SK-N-SH (cell line): ENCODE results near the gene SLC17A7. TPM values are rescaled to one million over a fixed set of nuclear protein-coding genes. Genes with fewer than 3 reads are reported as not detected.
"Not testable (repeated sequence)": the region's sequence is repeated elsewhere in the genome, so short reads cannot be mapped to it uniquely, and the experiment has no call there.

Experiments used
- CTCF ChIA-PET: fragments of 300-600, 350-600 bp; formaldehyde crosslinking; extraction: SDS; loops from one replicate; lab custom pipeline; 2021; lab: Yijun Ruan, JAX
- POLR2A ChIA-PET: fragments of 350-600 bp; sonication (Branson Sonifier 250); formaldehyde crosslinking; extraction: SDS; loops from one replicate; lab custom pipeline; 2020; ENCODE audit warnings: antibody characterized with exemption, inconsistent platforms; lab: Yijun Ruan, JAX
- DNase-seq: peaks from one replicate; pipeline ENCODE4 v3.0.0; 2012
- H2AFZ ChIP-seq: fragments of 200-600 bp; sonication (generic); 2 replicates; pipeline ENCODE4 v1.8.1; 2016; ENCODE audit warnings: antibody characterized with exemption, mild to moderate bottlenecking, low read depth
- H3F3A ChIP-seq: fragments of 200-600 bp; sonication (generic); replicated peaks from 2 replicates; pipeline ENCODE3; 2016; ENCODE audit warnings: antibody characterized with exemption, mild to moderate bottlenecking; ENCODE audit not compliant: insufficient read depth
- H3K27ac ChIP-seq, 2 experiments: fragments of 200-500 bp in 1 of 2; fragments of 200-600 bp in 1 of 2; sonication (Bioruptor generic) in 1 of 2; sonication (generic), shearing (Covaris generic) in 1 of 2; 2 replicates each; pipeline versions ENCODE4 v1.5.1 to v1.6.1; 2014 to 2016; ENCODE audit warnings: low read depth in 2 of 2, inconsistent platforms in 1 of 2, low read length in 1 of 2, mild to moderate bottlenecking in 1 of 2, mixed read lengths in 1 of 2
- H3K27me3 ChIP-seq: fragments of 200-600 bp; sonication (generic), shearing (Covaris generic); 2 replicates; pipeline ENCODE4 v1.6.1; 2016; ENCODE audit warnings: mixed run types; ENCODE audit not compliant: insufficient read depth
- H3K36me3 ChIP-seq, 2 experiments: fragments of 200-500 bp in 1 of 2; fragments of 200-600 bp in 1 of 2; sonication (Bioruptor generic) in 1 of 2; sonication (generic) in 1 of 2; replicated peaks in 1 of 2; 2 replicates each; pipeline versions ENCODE3 to v1.5.1; 2014 to 2016; ENCODE audit warnings: low read length in 1 of 2, mild to moderate bottlenecking in 1 of 2; ENCODE audit not compliant: insufficient read depth in 2 of 2, control insufficient read depth in 1 of 2
- H3K4me1 ChIP-seq, 2 experiments: fragments of 200-500 bp in 1 of 2; fragments of 200-600 bp in 1 of 2; sonication (Bioruptor generic) in 1 of 2; sonication (generic), shearing (Covaris generic) in 1 of 2; 2 replicates each; pipeline versions ENCODE4 v1.5.1 to v1.6.1; 2014 to 2016; ENCODE audit warnings: low read depth in 1 of 2, low read length in 1 of 2, mixed run types in 1 of 2; ENCODE audit not compliant: insufficient read depth in 2 of 2, control insufficient read depth in 1 of 2
- H3K4me2 ChIP-seq: fragments of 200-600 bp; sonication (generic), shearing (Covaris generic); 2 replicates; pipeline ENCODE4 v1.6.1; 2017; ENCODE audit warnings: mixed run types
- H3K4me3 ChIP-seq, 2 experiments: fragments of 200-500 bp in 1 of 2; fragments of 200-600 bp in 1 of 2; sonication (Bioruptor generic) in 1 of 2; sonication (generic), shearing (Covaris generic) in 1 of 2; 2 replicates each; pipeline versions ENCODE4 v1.5.1 to v1.8.1; 2014 to 2016; ENCODE audit warnings: low read depth in 2 of 2, inconsistent platforms in 1 of 2, low read length in 1 of 2, mild to moderate bottlenecking in 1 of 2, mixed read lengths in 1 of 2, moderate library complexity in 1 of 2
- H3K79me2 ChIP-seq: fragments of 200-600 bp; sonication (generic); 2 replicates; pipeline ENCODE4 v1.8.1; 2017; ENCODE audit warnings: mild to moderate bottlenecking; ENCODE audit not compliant: insufficient read depth
- H3K9ac ChIP-seq: fragments of 200-600 bp; sonication (generic); 2 replicates; pipeline ENCODE4 v1.6.1; 2017; ENCODE audit warnings: mixed run types
- H3K9me2 ChIP-seq: fragments of 200-600 bp; sonication (generic); 2 replicates; pipeline ENCODE4 v1.6.1; 2017; ENCODE audit warnings: mixed run types
- H3K9me3 ChIP-seq: fragments of 200-600 bp; sonication (generic); 2 replicates; pipeline ENCODE4 v1.6.1; 2017; ENCODE audit warnings: mixed run types, mild to moderate bottlenecking, moderate library complexity
- H4K20me1 ChIP-seq: fragments of 200-600 bp; sonication (generic); 2 replicates; pipeline ENCODE4 v1.6.1; 2017; ENCODE audit warnings: mild to moderate bottlenecking, mixed run types; ENCODE audit not compliant: insufficient read depth
- CHD2 ChIP-seq: fragments of 150-350 bp; IDR thresholded peaks from 2 replicates; pipeline ENCODE4 v1.6.1; 2018; ENCODE audit warnings: low read length; ENCODE audit not compliant: partially characterized antibody
- CTCF ChIP-seq: fragments of 200-600 bp; sonication (generic); IDR thresholded peaks from 2 replicates; pipeline ENCODE4 v1.6.1; 2017; ENCODE audit warnings: antibody characterized with exemption, mild to moderate bottlenecking, moderate library complexity
- GABPA ChIP-seq: IDR thresholded peaks from 2 replicates; pipeline ENCODE4 v1.4.0; 2012; ENCODE audit warnings: low read depth, mild to moderate bottlenecking
- GATA2 ChIP-seq: sonication (generic); formaldehyde crosslinking; IDR thresholded peaks from 2 replicates; pipeline ENCODE4 v1.5.0; 2020; ENCODE audit warnings: mild to moderate bottlenecking, missing genetic modification reagents
- IRF3 ChIP-seq: fragments of 150-350 bp; IDR thresholded peaks from 2 replicates; pipeline ENCODE4 v1.6.1; 2016; ENCODE audit warnings: mild to moderate bottlenecking, low read depth, low read length
- JUND ChIP-seq: IDR thresholded peaks from 2 replicates; pipeline ENCODE4 v1.4.0; 2012
- MEF2A ChIP-seq: IDR thresholded peaks from 2 replicates; pipeline ENCODE4 v1.4.0; 2012; ENCODE audit warnings: low read depth, borderline replicate concordance
- NFIC ChIP-seq: IDR thresholded peaks from 2 replicates; pipeline ENCODE4 v1.4.0; 2012; ENCODE audit warnings: borderline replicate concordance
- POLR2AphosphoS5 ChIP-seq: IDR thresholded peaks from 2 replicates; pipeline ENCODE4 v1.6.1; 2012; ENCODE audit warnings: low read depth, low read length
- RAD21 ChIP-seq: IDR thresholded peaks from 2 replicates; pipeline ENCODE4 v1.6.1; 2012; ENCODE audit warnings: mild to moderate bottlenecking, low read length
- REST ChIP-seq: IDR thresholded peaks from 2 replicates; pipeline ENCODE4 v1.6.1; 2012; ENCODE audit warnings: mild to moderate bottlenecking, low read depth, low read length, moderate library complexity
- RFX5 ChIP-seq: IDR thresholded peaks from 2 replicates; pipeline ENCODE4 v1.6.1; 2012; ENCODE audit warnings: mild to moderate bottlenecking, improper control_type of control experiment, low read length
- TCF12 ChIP-seq: IDR thresholded peaks from 2 replicates; pipeline ENCODE4 v1.4.0; 2012
- TEAD4 ChIP-seq: IDR thresholded peaks from 2 replicates; pipeline ENCODE4 v1.4.0; 2012; ENCODE audit warnings: mild to moderate bottlenecking, borderline replicate concordance; ENCODE audit not compliant: insufficient read depth
- YY1 ChIP-seq: IDR thresholded peaks from 2 replicates; pipeline ENCODE4 v1.4.0; 2012; ENCODE audit warnings: low read depth, mild to moderate bottlenecking
- ZBTB33 ChIP-seq: IDR thresholded peaks from 2 replicates; pipeline ENCODE4 v1.4.0; 2012; ENCODE audit warnings: low read depth, borderline replicate concordance
- WGBS: methylation state at CpG from one replicate; pipeline ENCODE4 v1.1.6; 2017; ENCODE audit warnings: low lambda C conversion rate; 5-methylcytosine and 5-hydroxymethylcytosine counted together
- polyA plus RNA-seq, 3 experiments: library from polyadenylated mRNA; depleted of rRNA; stranded (reverse); fragments of >200 nt; gene quantifications; 2 replicates each; pipeline ENCODE4 v1.2.3, GENCODE V29; 2012
- TF ChIP-seq, protein P1 (sequence below): IDR thresholded peaks from 2 replicates; pipeline ENCODE4 v1.4.0; 2012; ENCODE audit warnings: low read depth

The SLC17A7 gene
- polyA plus RNA-seq, 1 of the 3 experiments (the other 2 are of a cell fraction): 0.59 TPM

DNA sequence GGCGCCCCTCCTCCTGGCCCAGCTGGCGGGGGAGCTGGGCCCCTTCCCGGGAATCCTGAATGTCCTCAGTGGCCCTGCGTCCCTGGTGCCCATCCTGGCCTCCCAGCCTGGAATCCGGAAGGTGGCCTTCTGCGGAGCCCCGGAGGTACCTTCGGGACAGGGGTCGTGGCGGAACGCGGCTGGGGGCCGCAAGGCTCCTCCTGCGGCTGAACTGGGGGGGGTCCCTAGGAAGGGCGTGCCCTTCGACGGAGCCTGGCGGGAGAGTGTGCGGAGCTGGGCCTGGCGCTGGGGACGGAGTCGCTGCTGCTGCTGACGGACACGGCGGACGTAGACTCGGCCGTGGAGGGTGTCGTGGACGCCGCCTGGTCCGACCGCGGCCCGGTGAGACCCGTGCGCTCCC lies 20.3 kb upstream of the SLC17A7 start (continued):
- TF ChIP-seq, protein P1, sequence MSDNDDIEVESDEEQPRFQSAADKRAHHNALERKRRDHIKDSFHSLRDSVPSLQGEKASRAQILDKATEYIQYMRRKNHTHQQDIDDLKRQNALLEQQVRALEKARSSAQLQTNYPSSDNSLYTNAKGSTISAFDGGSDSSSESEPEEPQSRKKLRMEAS: no peak
- no peak for TF ChIP-seq ZBTB33
- no peak for TF ChIP-seq POLR2AphosphoS5

DNA sequence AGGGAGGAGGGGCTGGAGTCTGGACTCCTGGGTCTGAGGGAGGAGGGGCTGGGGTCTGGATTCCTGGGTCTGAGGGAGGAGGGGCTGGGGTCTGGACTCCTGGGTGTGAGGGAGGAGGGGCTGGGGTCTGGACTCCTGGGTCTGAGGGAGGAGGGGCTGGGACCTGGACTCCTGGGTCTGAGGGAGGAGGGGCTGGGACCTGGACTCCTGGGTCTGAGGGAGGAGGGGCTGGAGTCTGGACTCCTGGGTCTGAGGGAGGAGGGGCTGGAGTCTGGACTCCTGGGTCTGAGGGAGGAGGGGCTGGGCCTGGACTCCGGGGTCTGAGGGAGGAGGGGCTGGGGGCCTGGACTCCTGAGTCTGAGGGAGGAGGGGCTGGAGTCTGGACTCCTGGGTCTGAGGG lies 19.8 kb upstream of the SLC17A7 start:
- H3K36me3 ChIP-seq, H3K4me3 ChIP-seq, DNase-seq, H3K9ac ChIP-seq, H3K27me3 ChIP-seq, H4K20me1 ChIP-seq, H3F3A ChIP-seq, H3K27ac ChIP-seq, POLR2A ChIA-PET, H3K4me2 ChIP-seq, H3K79me2 ChIP-seq, H3K9me2 ChIP-seq, H3K9me3 ChIP-seq, H3K4me1 ChIP-seq, H2AFZ ChIP-seq: not testable (repeated sequence)
- CTCF ChIA-PET: interaction anchor here (0.6 kb wide), 1 partner anchor 12 kb away, joined by 3 read pairs; no protein-coding TSS in a partner anchor
- no CpG with 5 or more reads among the region's 1 CpG for WGBS

GRCh38 chr19:49459388-49459787 lies 18.1 kb upstream of the SLC17A7 start:
- TF ChIP-seq REST (no peak), TCF12 (no peak), GATA2 (CRISPR knock-in tag) (no peak), IRF3 (no peak), RFX5 (no peak), GABPA (no peak), CTCF (no peak), RAD21 (no peak), NFIC (no peak), TEAD4 (no peak), MEF2A (no peak), YY1 (no peak), JUND (no peak), CHD2 (no peak)
- TF ChIP-seq, protein P1: no peak
- TF ChIP-seq, all 33 proteins: peak for 0
- peak; percentile 24 for DNase-seq
- 92% methylated on average over 12 of the region's 12 CpGs for WGBS
- no peak overlapping the region for H2AFZ ChIP-seq
- no peak overlapping the region for H3K27ac ChIP-seq
- peaks cover 11% of the 10 kb centered on the region for H3F3A ChIP-seq
- peaks cover 0 to 2% of the 10 kb centered on the region in 2 experiments; a peak in 1 of 4 replicates for H3K4me1 ChIP-seq
- ChIA-PET POLR2A (no interaction called here), CTCF (interaction anchor here (1.1 to 1.7 kb wide), 2 partner anchors 8 to 14 kb away, joined by 3 to 7 read pairs; partner anchors contain the start of genes FLT3LG and PIH1D1)
- H3K79me2 ChIP-seq: peaks cover 14% of the 10 kb centered on the region
- H4K20me1 ChIP-seq: no peaks in the 10 kb centered on the region
- H3K4me3 ChIP-seq: no peak overlapping the region
- no peaks in the 10 kb centered on the region for H3K36me3 ChIP-seq
- no peak overlapping the region for H3K9ac ChIP-seq
- no peaks in the 10 kb centered on the region for H3K9me3 ChIP-seq
- H3K9me2 ChIP-seq: no peaks in the 10 kb centered on the region
- no peaks in the 10 kb centered on the region for H3K27me3 ChIP-seq
- H3K4me2 ChIP-seq: no peak overlapping the region
